HG03520 (cell line): Measurements from ENCODE around the gene EIF2S2.
"Not testable (repeated sequence)": the region's sequence is repeated elsewhere in the genome, so short reads cannot be mapped to it uniquely, and the experiment has no call there.

Source experiments
- ATAC-seq: cut with Tn5 transposase; IDR thresholded peaks from one replicate; pipeline ENCODE4 v1.9.1; 2021; ENCODE audit warnings: mild to moderate bottlenecking, moderate library complexity; ENCODE audit not compliant: unreplicated experiment

EIF2S2 gene, protein sequence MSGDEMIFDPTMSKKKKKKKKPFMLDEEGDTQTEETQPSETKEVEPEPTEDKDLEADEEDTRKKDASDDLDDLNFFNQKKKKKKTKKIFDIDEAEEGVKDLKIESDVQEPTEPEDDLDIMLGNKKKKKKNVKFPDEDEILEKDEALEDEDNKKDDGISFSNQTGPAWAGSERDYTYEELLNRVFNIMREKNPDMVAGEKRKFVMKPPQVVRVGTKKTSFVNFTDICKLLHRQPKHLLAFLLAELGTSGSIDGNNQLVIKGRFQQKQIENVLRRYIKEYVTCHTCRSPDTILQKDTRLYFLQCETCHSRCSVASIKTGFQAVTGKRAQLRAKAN

GRCh38 chr20:34111702-34112599 lies at the start of gene EIF2S2:
Gene EIF2S2, minus strand, starts transcription at chr20:34112243. Its CDS starts 133 bp downstream, at chr20:34112110.
- peak; percentile 91 for ATAC-seq

DNA sequence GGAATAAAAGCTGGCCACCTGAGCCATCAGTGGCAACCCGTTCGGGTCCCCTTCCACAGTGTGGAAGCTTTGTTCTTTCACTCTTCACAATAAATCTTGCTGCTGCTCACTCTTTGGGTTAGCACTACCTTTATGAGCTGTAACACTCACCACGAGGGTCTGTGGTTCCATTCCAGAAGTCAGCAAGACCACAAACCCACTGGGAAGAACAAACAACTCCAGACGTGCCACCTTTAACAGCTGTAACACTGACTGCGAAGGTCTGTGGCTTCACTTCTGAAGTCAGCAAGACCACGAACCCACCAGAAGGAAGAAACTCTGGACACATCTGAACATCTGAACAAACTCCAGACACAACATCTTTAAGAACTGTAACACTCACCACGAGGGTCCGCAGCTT lies 45.7 kb upstream of the EIF2S2 start:
- ATAC-seq = not testable (repeated sequence)

DNA sequence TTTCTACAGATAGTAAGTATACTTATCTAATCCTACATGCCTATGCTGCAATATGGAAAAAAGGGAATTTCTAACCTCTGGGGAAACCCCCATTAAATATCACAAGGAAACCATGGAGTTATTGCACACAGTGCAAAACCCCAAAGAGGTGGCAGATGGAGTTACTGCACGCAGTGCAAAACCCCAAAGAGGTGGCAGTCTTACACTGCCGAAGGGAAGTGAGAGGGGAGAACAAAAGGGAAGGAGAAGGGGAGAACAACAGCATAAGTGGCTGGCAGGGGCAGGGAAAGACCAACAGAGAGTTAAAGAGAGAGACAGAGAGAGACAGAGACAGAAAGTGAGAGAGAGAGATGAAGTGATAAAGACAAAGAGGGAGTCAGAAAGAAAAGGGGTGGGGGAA lies 43.8 kb upstream of the EIF2S2 start:
- no peak for ATAC-seq

GRCh38 chr20:34153169-34153568 lies 41.1 kb upstream of the EIF2S2 start:
- ATAC-seq = not testable (repeated sequence)

DNA sequence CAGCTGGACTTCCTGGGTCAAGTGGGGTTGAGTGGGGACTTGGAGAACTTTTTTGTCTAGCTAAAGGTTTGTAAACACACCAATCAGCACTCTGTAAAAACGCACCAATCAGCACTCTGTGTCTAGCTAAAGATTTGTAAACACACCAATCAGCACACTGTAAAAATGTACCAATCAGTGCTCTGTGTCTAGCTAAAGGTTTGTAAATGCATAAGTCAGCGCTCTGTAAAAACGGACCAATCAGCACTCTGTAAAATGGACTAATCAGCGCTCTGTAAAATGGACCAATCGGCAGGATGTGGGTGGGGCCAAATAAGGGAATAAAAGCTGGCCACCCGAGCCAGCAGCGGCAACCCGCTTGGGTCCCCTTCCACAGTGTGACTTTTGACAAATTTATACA lies 40.0 kb upstream of the EIF2S2 start:
- ATAC-seq = not testable (repeated sequence)

DNA sequence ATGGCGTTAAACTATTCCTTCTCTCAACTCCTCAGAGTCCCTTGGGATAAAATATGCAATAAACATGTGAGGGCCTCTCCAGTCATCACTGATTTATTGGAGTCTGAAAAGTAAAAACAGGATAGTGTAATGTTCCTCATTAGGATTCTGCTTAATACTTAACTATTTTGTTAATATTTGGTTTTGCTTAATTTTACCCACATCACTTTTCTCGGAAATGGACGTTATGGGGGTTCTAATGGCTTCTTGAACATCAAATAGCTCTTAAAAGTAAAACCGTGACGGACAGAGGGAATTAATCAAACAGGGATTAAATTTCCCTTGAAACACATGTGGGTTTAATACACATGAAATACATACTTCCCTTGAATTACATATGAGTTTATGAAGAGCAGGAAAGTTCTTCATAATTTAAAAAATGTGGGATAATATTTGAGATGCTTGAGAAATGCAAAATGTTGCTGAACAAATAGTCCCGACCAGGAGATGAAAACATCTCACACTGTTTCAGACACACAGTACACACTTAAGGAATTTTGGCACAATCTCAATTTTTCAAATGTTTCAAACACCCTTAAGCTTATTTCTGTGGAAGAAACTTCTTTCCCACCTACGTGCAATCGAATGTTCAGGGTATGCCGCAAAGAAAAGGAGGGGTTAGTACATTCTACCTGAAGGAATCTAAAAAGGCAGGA lies 38.4 kb upstream of the EIF2S2 start:
- ATAC-seq = no peak

GRCh38 chr20:34145280-34145819 lies 33.3 kb upstream of the EIF2S2 start:
- ATAC-seq = no peak

DNA sequence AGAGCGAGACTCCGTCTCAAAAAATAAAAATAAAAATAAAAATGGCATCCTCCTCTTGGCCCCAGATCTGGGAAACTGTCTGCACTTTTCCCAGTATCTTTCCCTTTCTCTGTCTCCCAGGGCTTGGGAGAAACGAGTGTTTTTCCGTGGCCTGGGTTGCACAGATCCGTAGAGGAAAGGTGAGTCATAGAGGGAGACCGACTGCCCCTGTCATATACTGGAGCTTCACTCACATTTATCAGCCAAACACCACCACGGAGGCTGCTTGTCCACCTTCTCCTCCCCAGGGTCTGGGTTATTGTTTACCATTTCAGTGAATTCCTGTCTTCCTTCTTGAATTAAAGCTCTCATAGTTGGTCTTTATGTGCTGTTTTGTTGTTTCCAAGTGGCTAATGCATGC lies 31.9 kb upstream of the EIF2S2 start:
- ATAC-seq = no peak

DNA sequence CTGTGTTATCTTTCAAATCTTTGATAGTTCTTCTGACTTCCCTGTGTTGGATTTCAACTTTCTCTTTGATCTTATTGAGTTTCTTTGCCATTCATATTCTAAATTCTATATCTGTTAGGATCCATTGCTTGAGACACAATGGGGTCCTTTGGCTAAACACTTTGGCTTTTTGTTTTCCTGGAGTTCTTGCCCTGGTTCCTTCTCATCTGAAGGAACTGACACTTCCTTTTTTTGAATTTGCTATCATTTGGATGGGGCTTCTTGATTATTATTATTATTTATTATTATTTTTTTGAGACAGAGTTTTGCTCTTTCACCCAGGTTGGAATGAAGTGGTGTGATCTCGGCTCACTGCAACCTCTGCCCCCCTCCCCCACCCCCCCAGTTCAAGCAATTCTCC lies 30.1 kb upstream of the EIF2S2 start:
- ATAC-seq = no peak

GRCh38 chr20:34141293-34141692 lies 29.2 kb upstream of the EIF2S2 start:
- ATAC-seq = no peak

- ATAC-seq = not testable (repeated sequence)
Measured at GRCh38 chr20:34135525-34136275, 23.7 kb upstream of the EIF2S2 start.

DNA sequence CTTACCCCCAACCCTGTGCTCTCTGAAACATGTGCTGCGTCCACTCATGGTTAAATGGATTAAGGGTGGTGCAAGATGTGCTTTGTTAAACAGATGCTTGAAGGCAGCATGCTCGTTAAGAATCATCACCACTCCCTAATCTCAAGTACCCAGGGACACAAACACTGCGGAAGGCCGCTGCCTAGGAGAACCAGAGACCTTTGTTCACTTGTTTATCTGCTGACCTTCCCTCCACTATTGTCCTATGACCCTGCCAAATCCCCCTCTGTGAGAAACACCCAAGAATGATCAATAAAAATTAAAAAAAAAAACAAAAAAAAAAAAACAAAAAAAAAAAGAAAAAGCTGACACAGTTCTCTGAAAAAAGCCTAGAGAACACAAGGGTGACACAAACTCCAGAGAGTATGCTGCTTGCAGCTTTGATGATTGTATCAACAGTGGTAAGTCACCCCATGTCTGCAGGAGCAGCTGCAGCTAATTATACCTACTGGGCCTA lies 21.4 kb upstream of the EIF2S2 start:
- ATAC-seq = not testable (repeated sequence)

- not testable (repeated sequence) for ATAC-seq
Measured at GRCh38 chr20:34132943-34133342, 20.9 kb upstream of the EIF2S2 start.

DNA sequence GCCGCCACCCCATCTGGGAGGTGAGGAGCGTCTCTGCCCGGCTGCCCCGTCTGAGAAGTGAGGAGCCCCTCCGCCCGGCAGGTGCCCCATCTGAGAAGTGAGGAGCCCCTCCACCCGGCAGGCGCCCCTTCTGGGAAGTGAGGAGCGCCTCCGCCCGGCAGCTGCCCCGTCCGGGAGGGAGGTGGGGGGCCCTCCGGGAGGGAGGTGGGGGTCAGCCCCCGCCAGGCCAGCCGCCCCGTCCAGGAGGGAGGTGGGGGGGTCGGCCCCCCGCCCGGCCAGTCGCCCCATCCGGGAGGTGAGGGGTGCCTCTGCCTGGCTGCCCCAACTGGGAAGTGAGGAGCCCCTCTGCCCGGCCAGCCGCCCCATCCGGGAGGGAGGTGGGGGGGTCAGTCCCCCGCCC lies 20.4 kb upstream of the EIF2S2 start:
- not testable (repeated sequence) for ATAC-seq

- no peak for ATAC-seq
Measured at GRCh38 chr20:34131491-34131890, 19.4 kb upstream of the EIF2S2 start.

DNA sequence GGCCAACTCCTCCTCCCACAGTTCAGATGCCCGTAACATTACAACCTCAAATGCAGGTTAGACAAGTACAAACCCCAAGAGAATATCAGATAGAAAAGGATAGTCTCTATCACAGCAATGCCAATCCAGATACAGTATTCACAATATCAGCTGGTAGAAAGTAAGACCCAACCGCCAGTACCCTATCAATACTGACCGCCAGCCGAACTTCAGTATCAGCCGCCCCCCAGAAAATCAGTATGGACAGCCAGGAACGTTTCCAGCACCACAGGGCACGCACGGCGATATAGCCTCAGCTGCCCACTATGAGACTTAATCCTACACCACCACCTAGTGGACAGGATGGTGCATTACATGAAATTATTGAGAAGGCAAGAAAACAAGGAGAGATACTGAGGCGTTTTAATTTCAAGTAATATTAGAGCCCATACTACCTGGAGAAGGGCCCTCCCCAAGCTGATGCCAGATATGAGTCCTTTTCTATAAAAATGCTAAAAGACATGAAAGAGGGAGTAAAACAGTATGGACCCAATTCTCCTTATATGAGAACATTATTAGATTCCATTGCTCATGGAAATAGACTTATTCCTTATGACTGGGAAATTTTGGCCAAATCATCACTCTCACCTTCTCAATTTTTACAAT lies 17.6 kb upstream of the EIF2S2 start:
- ATAC-seq = no peak

DNA sequence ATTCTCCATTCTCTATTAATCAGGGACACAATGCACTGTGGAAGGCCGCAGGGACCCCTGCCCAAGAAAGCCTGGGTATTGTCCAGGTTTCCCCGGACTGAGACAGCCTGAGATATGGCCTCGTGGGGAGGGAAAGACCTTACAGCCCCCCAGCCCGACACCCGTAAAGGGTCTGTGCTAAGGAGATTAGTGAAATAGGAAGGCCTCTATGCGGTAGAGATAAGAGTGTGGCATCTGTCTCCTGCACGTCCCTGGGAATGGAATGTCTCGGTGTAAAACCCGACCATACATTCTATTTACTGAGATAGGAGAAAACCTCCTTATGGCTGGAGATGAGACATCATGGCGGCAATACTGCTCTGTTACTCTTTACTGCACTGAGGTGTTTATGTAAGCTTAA lies 15.7 kb upstream of the EIF2S2 start:
- no peak for ATAC-seq

DNA sequence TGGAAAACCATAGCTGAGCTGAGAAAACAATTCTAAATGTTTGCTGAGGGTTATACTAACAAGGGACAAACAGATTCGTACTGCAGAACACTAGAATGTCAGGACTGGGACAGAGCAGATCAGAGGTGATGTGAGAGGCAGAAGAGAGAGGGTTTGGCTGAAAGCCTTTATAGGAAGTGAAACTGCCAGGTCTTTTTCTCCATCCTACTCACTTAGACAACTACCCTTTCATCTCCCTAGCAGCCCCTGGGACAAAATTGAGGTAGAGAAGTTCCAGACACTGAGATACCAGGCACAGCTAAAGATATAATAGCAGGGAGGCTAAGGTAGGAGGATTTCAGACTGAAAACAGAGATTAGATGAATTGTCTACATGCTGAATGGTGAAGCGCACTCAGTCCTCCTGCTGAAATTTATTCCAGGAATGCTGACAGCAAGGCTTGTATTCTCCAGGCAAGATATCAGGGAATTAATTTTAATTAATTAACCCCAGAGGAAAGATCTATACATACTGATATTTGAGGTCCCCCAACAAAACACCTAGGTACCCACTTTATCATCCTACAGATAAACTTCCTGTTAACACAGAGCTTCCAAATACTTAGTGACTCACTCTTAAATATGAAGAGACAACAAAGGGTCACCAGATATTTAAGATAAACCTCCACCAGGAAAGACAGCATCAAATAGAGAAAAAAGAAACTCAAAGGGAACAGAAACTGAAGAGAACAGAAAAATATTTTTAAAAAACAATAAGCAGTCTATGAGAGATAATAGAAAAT lies 12.6 kb upstream of the EIF2S2 start:
- ATAC-seq = no peak

- ATAC-seq = no peak
Measured at GRCh38 chr20:34123309-34123708, 11.3 kb upstream of the EIF2S2 start.
